HG03175 (cell line): ENCODE measurements around the gene PAX7.
"Not testable (repeated sequence)": the region's sequence is repeated elsewhere in the genome, so short reads cannot be mapped to it uniquely, and the experiment has no call there.

Source experiments
- ATAC-seq: cut with Tn5 transposase; IDR thresholded peaks from one replicate; pipeline ENCODE4 v1.9.1; 2021; ENCODE audit warnings: mild to moderate bottlenecking, moderate library complexity; ENCODE audit not compliant: unreplicated experiment

Gene PAX7

DNA sequence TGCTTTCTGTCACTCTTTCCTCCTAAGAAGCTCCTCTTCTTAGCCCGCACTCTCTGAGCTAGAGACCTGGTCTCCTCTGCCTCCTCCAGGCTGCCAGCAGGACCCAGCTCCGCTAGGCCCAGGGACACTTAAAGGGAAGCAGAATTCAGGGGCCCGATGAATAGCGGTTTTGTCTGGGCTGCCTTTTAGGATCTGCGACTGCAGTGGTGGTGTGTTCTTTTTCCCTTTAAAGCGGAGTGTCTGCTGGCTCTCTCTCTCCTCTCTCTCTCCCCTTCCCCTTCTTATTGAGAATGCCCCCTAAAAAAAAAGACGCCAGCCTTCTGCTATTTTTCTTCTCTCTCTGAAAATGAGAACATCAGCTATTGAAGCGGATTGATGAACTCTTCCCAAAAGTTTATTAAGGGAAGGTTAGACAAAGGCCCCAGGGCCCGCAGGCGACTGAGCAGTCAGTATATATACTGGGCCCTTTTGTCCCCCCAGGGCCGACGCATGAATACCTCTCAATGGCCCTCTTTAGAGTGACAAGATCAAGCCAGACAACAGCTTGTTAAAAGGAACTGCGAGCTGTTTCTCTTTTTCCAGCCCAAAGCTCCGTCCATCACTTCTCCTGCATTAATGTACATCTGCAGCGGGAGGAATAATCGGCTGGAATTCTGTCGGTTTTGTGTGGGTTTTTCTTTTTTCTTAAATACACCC is 27.0 kb downstream of the PAX7 start:
- ATAC-seq, result no peak

DNA sequence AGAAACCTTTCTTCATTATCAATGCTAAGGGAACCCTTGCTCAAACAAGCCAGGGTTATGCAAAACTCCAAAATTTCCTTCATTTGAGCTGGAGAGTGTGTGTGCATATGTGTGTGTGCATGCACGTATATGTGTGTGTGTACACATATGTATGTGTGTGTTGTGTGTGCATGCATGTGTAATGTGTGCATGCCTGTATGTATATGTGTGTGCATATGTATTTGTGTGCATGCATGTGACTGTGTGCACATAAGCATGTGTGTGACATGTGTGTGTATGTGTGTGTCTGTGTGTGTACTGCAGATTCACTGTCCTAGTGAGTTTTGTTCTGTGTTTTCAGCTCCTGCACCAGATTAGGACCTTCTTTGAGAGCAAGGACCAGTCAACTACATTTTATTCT is 28.2 kb downstream of the PAX7 start:
- no peak for ATAC-seq

DNA sequence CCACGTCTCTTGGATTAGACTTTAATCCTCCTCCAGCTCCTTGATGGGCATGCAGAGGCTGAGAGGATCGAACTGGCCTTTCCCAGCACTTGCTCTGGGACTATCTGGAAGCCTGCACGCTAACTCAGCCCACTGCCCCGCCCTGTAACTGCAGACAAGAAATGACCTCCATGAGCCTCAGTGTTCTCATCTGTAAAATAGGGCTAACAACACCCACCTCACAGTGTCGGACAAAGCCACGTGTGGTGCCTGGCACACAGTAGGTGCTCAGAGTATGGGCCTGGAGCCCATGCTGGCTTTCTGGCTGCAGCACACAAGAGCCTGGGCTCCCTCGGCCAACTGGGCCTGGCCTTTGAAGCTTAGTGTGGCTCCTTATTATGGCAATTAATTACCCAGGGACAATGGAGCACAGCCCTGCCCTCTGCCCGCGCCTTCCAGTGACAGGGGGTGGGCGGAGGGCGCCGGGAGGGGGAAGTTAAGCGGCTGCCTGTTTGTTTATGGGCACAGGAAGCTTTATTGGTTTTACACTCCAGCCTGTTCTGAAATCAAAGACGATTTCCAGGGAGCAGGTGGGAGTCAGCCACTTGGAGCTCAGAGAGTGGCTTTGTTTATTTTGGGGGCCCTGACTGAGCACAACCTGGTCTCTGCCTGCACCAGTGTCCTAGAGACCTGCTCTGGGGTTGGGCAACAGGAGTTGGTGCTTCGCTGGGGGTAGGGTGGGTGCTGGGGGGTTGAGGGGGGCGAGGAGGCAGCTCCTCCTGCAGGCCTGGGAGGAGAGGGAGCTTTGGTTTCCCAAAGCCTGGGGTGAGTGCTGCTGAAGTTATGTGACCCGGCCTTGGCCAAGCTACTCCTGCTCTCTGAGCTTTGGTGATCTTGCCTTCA is 31.0 kb downstream of the PAX7 start:
- no peak for ATAC-seq

DNA sequence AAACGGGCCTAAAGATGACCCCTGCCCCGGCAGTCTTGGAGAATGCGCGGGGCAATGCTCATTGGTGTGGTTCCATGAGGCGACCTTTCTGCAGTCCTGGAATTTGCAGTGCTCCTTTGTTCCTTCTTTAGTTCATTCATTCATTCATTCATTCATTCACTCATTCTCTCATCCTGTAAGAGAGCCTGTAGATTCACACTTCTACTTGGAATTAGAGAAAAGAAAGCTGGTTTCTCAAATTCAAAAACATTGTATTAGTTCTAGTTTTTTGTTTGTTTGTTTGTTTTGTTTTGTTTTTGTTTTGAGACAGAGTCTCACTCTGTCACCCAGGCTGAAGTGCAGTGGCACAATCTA is 31.6 kb downstream of the PAX7 start:
- ATAC-seq, result no peak

DNA sequence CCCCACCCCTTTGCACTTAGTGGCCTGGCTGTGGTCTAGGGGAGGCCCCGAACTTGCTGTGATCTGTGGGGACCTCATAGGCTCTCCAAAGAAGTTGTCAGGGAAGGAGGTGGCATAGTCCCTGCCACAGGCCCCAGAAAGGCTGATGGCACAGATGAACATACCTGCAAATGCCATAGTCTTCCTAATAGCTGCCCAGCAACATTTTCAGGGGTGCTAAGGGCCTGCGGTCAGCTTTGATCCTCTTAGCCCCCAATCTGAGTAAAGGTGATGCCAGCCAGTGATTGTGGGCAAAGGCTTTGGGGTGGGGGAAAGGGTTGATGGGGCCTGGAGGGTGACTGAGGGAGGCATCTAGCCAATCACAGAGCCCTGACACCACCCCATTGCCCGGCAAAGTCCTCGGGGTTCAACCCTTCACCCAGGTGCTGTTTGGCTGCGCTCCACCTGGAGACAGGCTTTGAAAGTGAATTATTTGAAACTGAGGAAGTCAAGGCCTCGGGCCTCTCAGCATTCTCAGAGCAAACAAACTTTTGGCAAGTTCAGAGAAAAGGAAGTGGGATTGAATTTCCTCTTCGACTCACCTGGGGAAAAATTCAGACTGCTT is 35.8 kb downstream of the PAX7 start:
- no peak for ATAC-seq

DNA sequence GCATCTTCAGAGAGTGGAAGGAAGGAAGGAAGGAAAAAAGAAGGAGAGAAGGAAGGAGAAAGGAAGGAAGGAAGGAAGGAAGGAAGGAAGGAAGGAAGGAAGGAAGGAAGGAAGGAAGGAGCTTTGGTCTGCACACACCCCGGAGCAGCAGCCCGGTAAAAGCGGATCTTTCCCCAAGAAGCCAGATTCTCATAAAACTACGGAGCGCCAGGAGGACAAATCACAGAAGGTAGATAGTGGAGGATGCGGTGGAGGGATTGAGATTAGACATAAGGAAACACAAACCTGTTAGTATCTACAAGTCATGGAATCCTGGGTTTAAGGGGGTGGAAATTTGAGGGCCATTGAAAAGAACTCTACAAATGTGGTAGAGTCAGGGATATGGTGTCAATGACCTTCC is 36.7 kb downstream of the PAX7 start:
- ATAC-seq, result no peak

DNA sequence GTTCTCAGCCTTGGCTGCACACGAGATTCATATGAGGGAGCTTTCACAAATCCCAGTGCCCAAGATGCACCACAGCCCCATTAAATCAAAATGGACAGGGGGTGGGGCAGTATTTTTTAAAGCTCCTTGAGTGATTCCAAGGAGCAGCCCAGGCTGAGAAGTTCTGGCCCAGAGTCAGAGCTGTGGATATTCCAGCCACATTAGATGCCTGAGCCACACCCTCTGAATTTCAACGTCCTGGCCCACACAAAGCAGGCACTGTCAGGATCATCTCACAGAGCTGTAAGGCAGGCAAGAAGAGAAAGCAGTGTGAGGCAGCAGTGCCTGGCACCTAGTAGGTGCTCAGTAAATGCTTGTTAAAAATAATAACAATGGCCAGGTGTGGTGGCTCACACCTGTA is 37.4 kb downstream of the PAX7 start:
- ATAC-seq, result no peak

DNA sequence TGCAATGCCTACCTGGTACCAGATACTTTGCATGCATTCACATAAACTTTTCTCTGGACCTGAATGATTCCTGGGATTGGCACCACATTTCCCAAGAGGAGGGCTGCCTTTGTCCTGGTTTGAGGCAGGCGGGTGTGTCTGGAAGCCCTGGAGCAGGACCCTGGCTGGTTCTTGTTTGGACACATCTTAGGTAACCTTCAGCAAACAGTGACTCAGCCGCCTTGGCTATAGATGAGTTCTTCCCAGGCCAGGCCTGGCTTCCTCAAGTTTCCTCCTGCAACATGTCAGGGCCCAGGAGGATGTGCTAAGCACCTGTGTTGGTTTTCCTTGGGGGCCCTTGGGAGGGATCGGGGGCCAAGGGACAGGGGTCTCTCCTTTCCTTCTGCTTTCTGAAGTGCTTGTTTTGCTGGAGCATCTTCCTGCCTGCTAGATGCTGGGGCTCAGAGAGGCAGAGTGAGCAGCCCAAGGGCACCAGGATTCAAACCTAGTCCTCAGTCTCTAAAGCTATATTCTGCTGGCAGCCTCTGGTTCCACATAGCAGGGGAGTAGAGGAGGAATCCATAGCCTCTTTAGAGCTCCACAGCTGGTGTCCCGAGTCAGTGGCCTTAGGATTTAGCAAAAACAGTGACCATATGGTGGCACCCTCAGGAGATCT is 38.2 kb downstream of the PAX7 start:
- ATAC-seq, result no peak

DNA sequence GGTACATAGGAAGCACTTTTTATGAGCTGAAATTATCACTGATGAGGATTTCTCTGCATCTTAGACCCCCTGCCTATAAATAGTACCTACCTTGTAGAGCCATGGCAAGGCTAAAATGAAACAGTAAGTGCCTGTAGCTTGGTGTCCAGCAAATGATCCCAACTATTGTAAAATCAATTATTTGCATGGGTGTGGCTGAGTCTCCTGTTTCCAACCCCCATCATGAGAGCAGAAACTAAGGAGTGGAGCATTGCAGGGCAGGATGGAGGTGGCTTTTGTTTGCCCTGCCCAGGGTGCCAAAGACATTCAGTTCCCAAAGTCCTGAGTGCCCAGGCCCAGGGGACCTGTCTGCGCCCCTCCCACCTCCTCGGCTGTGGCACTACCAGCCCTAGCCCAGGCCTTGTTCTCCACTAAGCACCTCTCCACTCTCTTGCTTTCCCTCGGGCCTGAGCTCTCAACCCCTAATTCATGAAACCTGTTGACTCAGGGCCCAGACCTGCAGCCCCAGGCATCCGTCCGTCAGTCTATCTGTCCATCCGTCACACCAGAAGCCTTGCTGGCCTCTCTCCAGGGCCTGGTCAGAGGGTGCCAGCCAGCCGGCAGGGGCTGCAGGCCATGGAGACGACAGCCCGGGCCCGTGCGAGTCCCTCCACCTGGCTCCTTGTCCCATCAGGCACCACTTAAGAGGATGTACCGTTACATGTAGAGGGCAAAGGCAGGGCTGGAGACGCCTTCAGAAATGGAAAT is 39.6 kb downstream of the PAX7 start:
- ATAC-seq, result no peak

DNA sequence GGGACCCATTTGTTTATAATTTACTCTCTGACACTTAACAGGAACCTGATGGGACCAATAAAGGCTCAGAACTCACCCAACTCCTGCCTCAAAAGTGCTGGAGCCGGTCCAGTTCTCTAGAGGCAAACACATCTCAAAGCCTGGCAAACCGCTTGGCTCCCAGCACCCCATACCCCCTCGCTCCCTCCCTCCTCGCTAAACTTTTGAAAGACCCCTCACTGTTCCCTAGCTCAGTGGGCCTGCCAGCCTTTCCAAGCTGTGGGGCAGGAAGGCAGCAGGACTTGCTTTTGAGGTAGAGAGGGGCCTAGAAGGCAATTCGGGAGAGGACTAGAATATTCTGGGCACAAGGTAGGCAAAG is 40.2 kb downstream of the PAX7 start:
- ATAC-seq, result no peak

DNA sequence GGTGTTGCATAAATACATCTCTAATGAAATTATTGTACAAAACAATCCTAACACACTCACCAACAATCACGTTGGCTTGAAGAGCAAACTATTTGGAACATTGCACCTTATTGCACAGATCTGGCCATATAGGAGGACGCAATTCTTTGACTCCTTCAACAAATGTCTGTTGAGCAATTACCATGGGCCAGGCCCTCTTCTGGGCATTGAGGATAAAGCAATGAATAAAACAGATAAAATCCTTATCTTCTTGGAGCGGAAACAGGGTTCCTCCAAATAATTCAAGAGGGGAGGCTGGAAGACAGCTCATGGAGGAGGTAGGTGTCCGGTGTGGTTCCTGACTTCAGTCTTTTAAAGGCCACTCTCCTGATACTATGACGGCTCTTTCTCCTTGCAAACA is 43.3 kb downstream of the PAX7 start:
- no peak for ATAC-seq

DNA sequence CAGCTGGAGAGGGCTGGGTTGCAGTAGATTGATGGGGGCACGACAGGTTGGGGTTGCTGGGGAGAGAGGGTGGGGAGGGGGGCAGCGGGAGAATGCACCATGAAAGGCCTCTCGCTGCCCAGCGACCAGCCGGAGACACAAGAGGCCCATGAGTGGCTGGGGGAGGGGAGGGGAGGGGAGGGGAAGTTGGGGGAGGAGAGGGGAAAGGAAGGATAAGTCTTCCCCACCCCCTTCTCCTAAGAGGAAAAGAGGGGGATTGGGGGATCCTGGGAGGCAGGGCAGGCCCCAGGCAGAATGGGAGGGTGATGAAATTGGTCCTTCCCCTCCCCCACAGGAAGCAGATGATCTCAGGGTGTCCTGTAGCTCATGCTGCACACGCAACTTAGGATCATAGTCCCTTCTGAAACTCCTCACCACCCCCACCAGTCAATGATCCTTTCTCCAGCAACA is 45.7 kb downstream of the PAX7 start:
- ATAC-seq, result no peak

DNA sequence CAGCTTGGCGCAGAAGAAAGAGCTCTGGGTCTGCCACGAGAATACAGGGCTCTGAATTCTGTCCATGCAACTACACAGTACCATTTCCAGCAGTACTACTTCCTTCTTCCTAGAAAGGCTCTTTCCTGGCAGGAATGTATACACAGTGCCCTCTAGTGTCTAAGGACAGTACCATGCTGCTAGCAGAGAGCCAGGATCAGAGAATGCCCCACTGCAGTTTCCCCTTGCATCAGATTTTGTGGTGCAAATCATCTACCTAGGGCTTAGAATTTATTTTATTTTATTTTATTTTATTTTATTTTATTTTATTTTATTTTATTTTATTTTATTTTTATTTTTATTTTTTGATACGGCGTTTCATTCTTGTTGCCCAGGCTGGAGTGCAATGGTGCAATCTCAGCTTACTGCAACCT is 50.8 kb downstream of the PAX7 start:
- ATAC-seq, result no peak

DNA sequence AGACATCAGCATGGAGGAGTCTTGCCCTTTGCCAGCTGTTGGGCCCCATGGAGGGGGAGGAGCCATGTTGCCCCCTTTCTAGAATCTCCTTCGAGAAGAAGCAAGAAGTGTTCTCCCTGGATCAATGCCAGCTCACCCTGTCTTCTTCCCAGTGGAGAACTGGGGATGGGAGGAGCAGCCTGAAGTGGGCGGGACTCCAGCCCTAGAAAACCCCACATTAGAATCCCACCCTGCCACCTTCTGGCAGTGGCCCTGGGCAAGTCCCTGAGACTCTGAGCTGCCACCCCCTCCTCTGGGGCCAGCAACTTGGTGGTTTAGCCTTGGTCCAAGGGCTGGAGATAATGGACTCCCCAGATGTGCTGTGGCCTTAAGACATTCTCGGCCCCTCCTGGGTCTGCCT is 51.7 kb downstream of the PAX7 start:
- ATAC-seq, result no peak

DNA sequence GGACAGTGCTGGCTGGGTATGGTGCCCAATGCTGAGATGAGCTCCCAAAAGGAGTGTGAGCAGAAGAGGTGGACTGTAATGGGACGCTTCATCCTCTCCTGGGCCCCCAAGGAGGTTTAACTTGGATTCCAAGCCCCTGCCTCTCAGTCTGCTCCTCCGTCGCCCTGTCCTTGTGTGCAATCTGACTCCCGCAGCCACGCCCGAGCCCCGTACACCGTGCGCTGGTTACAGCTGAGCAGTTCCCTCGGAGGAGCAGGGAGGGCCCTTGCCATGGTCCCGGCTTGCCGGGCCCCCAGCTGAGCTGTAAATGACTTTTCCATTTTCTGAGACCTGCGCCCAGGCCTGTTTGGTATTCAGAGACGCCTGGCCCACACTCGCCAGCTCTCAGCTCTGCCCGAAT is 53.7 kb downstream of the PAX7 start:
- no peak for ATAC-seq

DNA sequence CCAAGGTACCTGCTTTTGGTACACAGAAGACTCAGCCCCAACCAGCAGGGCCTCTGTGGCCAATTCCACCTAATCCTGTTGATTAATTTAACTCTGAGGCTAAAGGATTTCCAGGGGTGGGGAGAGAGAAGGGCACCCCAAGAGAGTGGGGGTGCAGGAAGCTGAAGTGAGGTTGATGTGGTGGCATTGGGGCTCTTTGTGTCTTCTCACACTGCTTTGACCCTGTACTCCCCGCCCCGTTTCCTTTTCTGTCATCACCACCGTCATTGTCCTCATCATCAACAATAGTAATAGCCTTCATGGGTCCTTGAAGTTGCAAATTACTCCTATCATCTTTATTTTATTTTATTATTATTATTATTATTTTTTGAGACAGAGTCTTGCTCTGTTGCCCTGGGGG is 55.9 kb downstream of the PAX7 start:
- no peak for ATAC-seq

DNA sequence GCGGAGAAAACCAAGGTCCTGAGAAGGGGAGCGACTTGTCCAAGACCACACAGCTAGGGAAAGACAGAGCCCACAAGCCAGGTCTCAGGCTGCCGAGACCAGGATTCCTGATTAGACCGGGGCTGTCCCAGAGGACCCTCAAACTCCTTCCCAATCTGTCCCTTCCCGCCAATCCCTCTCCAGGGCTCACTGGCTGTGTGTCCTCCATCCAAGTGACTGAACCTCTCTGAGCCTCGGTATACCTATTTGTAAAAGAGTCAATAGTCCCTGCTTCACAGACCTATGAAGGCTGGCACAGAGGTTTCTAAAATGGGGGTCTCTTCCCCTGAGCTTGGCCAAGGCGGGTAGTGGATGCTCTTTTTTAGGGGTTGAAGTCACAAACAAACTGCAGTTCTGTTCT is 56.6 kb downstream of the PAX7 start:
- no peak for ATAC-seq

DNA sequence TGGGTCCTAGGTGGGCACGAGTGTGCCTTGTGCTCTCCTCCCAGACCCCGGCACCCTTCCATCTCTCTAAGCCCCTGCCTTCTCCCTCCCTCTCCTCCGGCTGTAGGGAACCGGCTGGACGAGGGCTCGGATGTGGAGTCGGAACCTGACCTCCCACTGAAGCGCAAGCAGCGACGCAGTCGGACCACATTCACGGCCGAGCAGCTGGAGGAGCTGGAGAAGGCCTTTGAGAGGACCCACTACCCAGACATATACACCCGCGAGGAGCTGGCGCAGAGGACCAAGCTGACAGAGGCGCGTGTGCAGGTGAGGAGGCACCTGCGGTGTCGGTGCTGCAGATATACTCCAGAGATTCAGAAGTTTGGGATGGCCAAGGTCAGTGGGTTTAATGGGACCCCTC is 61.0 kb downstream of the PAX7 start:
- no peak for ATAC-seq

DNA sequence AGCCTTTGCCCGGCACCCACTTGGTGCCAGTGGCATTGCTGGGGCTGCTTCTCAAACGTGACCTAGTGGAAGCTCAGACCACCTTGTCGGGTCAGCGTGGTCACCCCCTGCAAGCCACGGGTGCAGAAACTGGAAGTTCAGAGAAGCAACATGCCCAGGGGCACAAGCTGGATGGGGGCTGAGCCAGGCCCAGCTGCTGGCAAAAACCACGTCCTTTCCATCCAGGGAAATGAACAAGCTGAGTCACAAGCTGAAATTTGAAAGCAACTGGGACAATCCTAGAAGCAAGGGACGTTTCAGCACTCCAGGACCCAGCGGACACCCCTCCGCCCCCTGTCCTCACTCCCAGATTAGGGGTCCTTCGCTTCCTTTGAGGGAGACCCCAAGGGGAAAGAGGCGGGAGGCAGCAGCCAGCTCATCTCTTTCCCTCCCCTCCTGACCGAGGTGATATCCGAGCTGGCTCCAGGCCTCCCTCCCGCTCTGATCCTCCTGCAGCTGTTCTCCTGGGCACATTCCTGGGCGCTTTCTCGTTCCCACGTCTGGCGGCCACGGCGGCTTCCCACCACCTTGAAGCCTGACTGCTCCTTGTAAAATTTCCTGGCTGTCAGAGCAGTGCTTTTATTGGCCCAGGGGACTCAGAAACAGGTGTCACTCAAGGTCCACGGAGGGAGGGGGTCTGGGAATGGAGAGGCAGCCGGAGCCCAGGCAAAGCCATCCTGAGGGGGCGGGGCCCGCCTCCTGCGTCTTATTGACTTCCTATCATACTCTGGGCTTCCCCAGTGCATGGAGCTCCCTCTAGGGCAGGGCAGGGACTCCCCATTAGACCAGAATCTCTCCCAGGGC is 62.8 kb downstream of the PAX7 start:
- ATAC-seq, result no peak

DNA sequence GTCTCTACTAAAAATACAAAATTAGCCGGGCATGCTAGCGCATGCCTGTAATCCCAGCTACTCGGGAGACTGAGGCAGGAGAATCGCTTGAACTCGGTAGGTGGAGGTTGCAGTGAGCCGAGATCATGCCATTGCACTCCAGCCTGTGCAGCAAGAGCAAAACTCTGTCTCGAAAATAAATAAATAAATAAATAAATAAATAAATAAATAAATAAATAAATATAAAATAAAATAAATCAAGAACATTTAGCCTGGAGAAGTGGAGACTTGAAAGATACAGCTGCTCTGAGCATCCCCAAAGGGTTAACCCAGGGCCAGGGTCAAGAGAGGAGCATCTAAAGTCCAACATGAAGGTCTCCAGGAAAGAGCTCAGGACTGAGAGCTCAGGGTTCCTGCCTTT is 63.6 kb downstream of the PAX7 start:
- ATAC-seq, result not testable (repeated sequence)
